ENCODE results near the gene ZNF239. TPM values are rescaled to one million over a fixed set of nuclear protein-coding genes. Genes with fewer than 3 reads are reported as not detected.

Gene ZNF239
- total and polyA plus RNA-seq, 2 donors (not counting 1 experiment from before 2014, with no cell fraction given) = 3.8 to 7.8 TPM

DNA sequence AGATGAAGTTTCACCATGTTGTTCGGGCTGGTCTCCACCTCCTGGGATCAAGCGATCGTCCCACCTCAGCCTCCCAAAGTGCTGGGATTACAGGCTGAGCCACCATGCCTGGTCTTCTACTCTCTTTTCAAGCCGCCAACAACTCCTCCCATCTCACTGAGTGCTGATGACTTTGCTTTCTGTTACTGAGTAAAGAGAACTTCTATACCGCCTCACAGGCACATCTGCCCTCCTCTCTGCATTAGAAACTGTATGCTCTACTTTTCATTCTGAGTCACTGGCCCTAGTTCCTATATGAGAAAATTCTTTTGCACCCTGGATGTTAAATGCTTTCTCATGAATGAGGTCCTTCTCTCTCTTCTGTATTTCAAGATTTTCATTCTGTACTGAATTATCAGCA lies 2.2 kb upstream of the ZNF239 start:
- no peaks in the 10 kb centered on the region for H3K27me3 ChIP-seq (ENCODE audit: control insufficient read depth, insufficient read depth, low read length)
- H4K20me1 ChIP-seq (ENCODE audit: control insufficient read depth, extremely low read depth, insufficient read depth, low read length) = no peaks in the 10 kb centered on the region
- H3K36me3 ChIP-seq (ENCODE audit: control insufficient read depth, insufficient read depth, low read length) = no peaks in the 10 kb centered on the region
- no peak overlapping the region for H3K4me2 ChIP-seq (ENCODE audit: extremely low read depth, insufficient read depth, low read length)
- no peaks in the 10 kb centered on the region for H3K9me3 ChIP-seq (ENCODE audit: control insufficient read depth, insufficient read depth, low read depth, low read length)
- no peak overlapping the region for H3K4me3 ChIP-seq (replicated peaks in 1 of 4; ENCODE audit: control extremely low read depth in 1 of 4, insufficient read depth in 1 of 4, low read depth in 3 of 4, low read length in 4 of 4)
- no peak overlapping the region for H3K9ac ChIP-seq (ENCODE audit: insufficient read depth, low read length)
- no peak for DNase-seq (ENCODE audit: low read depth in 2 of 2)
- no peak for TF ChIP-seq EZH2 (IDR thresholded peaks at IDR 0.05; ENCODE audit: low read length, missing control alignments)
- TF ChIP-seq, protein P1, sequence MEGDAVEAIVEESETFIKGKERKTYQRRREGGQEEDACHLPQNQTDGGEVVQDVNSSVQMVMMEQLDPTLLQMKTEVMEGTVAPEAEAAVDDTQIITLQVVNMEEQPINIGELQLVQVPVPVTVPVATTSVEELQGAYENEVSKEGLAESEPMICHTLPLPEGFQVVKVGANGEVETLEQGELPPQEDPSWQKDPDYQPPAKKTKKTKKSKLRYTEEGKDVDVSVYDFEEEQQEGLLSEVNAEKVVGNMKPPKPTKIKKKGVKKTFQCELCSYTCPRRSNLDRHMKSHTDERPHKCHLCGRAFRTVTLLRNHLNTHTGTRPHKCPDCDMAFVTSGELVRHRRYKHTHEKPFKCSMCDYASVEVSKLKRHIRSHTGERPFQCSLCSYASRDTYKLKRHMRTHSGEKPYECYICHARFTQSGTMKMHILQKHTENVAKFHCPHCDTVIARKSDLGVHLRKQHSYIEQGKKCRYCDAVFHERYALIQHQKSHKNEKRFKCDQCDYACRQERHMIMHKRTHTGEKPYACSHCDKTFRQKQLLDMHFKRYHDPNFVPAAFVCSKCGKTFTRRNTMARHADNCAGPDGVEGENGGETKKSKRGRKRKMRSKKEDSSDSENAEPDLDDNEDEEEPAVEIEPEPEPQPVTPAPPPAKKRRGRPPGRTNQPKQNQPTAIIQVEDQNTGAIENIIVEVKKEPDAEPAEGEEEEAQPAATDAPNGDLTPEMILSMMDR (conservative IDR thresholded peaks at IDR 0.05 in 1 of 2, IDR thresholded peaks at IDR 0.05 in 1 of 2; ENCODE audit: low read depth in 1 of 2, low read length in 2 of 2) = no peak
- H3K79me2 ChIP-seq (ENCODE audit: control insufficient read depth, insufficient read depth, low read length) = no peaks in the 10 kb centered on the region
- no peaks in the 10 kb centered on the region for H3K4me1 ChIP-seq (ENCODE audit: control insufficient read depth, extremely low read depth, insufficient read depth, low read length)
- no peak overlapping the region for H2AFZ ChIP-seq (ENCODE audit: low read length)
- H3K27ac ChIP-seq (ENCODE audit: insufficient read depth, low read length) = no peak overlapping the region

DNA sequence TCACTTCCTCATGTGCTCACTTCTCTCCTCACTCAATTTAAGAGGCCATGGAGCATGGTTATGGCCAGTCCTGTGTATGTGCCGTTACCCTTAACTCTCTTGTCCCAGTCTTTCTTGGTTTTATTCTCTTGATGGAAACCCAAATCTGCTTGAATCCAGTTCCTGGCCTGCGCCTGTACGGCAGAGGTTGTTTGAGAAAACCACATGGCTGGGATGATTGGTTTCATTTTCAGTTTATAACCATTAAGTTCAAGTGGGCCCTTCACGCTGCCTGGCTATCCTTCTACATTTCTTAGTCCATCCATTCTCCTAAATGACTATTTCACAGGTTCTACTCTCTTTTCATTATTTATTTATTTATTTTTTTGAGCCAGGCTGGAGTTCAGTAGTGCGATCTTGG lies 1.6 kb upstream of the ZNF239 start:
- H3K4me2 ChIP-seq (ENCODE audit: extremely low read depth, insufficient read depth, low read length) = no peak overlapping the region
- H3K36me3 ChIP-seq (ENCODE audit: control insufficient read depth, insufficient read depth, low read length) = no peaks in the 10 kb centered on the region
- no peak overlapping the region for H3K4me3 ChIP-seq (replicated peaks in 1 of 4; ENCODE audit: control extremely low read depth in 1 of 4, insufficient read depth in 1 of 4, low read depth in 3 of 4, low read length in 4 of 4)
- no peaks in the 10 kb centered on the region for H3K4me1 ChIP-seq (ENCODE audit: control insufficient read depth, extremely low read depth, insufficient read depth, low read length)
- no peak overlapping the region for H3K9ac ChIP-seq (ENCODE audit: insufficient read depth, low read length)
- H4K20me1 ChIP-seq (ENCODE audit: control insufficient read depth, extremely low read depth, insufficient read depth, low read length) = no peaks in the 10 kb centered on the region
- TF ChIP-seq EZH2 (IDR thresholded peaks at IDR 0.05; ENCODE audit: low read length, missing control alignments) = no peak
- TF ChIP-seq, protein P1 (conservative IDR thresholded peaks at IDR 0.05 in 1 of 2, IDR thresholded peaks at IDR 0.05 in 1 of 2; ENCODE audit: low read depth in 1 of 2, low read length in 2 of 2) = no peak
- no peak overlapping the region for H2AFZ ChIP-seq (ENCODE audit: low read length)
- no peak overlapping the region for H3K27ac ChIP-seq (ENCODE audit: insufficient read depth, low read length)
- no peaks in the 10 kb centered on the region for H3K27me3 ChIP-seq (ENCODE audit: control insufficient read depth, insufficient read depth, low read length)
- H3K9me3 ChIP-seq (ENCODE audit: control insufficient read depth, insufficient read depth, low read depth, low read length) = no peaks in the 10 kb centered on the region
- no peaks in the 10 kb centered on the region for H3K79me2 ChIP-seq (ENCODE audit: control insufficient read depth, insufficient read depth, low read length)
- DNase-seq (ENCODE audit: low read depth in 2 of 2) = no peak

GRCh38 chr10:43574906-43575305 lies 490 bp upstream of the ZNF239 start:
- TF ChIP-seq, protein P1 (conservative IDR thresholded peaks at IDR 0.05 in 1 of 2, IDR thresholded peaks at IDR 0.05 in 1 of 2; ENCODE audit: low read depth in 1 of 2, low read length in 2 of 2) = no peak
- TF ChIP-seq EZH2 (IDR thresholded peaks at IDR 0.05; ENCODE audit: low read length, missing control alignments) = no peak
- no peaks in the 10 kb centered on the region for H4K20me1 ChIP-seq (ENCODE audit: control insufficient read depth, extremely low read depth, insufficient read depth, low read length)
- DNase-seq (ENCODE audit: low read depth in 2 of 2) = no peak
- peak overlapping the region; percentile 75 for H2AFZ ChIP-seq (ENCODE audit: low read length)
- no peak overlapping the region for H3K9ac ChIP-seq (ENCODE audit: insufficient read depth, low read length)
- peak overlapping the region; percentile 62 to 67 (median 64) for H3K4me3 ChIP-seq (replicated peaks in 1 of 4; ENCODE audit: control extremely low read depth in 1 of 4, insufficient read depth in 1 of 4, low read depth in 3 of 4, low read length in 4 of 4)
- no peaks in the 10 kb centered on the region for H3K27me3 ChIP-seq (ENCODE audit: control insufficient read depth, insufficient read depth, low read length)
- peak overlapping the region; percentile 84 for H3K4me2 ChIP-seq (ENCODE audit: extremely low read depth, insufficient read depth, low read length)
- H3K36me3 ChIP-seq (ENCODE audit: control insufficient read depth, insufficient read depth, low read length) = no peaks in the 10 kb centered on the region
- no peaks in the 10 kb centered on the region for H3K4me1 ChIP-seq (ENCODE audit: control insufficient read depth, extremely low read depth, insufficient read depth, low read length)
- no peaks in the 10 kb centered on the region for H3K79me2 ChIP-seq (ENCODE audit: control insufficient read depth, insufficient read depth, low read length)
- no peak overlapping the region for H3K27ac ChIP-seq (ENCODE audit: insufficient read depth, low read length)
- no peaks in the 10 kb centered on the region for H3K9me3 ChIP-seq (ENCODE audit: control insufficient read depth, insufficient read depth, low read depth, low read length)
